HS-5 (cell line): ENCODE measurements around the gene IRAK1.

ENCODE experiments used
- DNase-seq: peaks from one replicate; pipeline ENCODE4 v3.0.0-alpha.2; 2012; ENCODE audit warnings: low read depth

Gene IRAK1

DNA sequence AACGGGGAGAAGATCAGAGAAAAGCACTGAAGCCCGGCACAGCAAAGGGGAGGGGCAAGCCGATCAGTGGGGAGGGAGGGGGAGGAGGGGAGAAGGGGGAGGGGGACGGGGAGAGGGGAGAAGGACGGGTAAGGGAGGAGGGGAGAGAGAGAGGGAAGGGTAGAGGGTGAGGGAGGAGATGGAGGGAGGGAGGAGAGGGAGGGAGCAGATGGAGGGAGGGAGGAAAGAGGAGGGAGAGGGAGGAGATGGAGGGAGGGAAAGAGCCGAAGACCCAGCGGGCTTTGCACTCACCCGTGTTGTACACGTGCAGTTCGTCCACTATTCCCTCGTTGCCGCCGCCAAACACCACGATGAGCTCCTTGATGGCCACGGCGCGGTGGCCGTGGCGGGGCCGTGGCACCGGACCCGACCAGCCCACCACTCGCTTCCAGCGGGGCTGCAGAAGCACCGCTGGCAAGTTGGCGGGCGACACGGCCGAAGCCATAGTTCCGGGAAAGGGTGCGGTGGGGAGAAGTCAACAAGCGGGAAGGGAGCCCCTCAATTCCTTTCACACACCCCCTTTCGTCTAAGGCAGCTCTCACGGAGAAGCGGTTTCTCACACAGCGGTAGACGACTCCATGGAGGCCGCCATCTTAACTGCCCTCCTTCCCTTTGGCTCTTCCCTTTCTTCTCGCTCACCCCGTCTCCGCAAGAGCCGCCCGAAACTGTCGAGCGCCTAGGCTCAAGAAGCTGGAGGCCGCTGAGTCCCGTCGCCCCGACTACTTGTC is 49.2 kb downstream of the IRAK1 start:
- no peak for DNase-seq

DNA sequence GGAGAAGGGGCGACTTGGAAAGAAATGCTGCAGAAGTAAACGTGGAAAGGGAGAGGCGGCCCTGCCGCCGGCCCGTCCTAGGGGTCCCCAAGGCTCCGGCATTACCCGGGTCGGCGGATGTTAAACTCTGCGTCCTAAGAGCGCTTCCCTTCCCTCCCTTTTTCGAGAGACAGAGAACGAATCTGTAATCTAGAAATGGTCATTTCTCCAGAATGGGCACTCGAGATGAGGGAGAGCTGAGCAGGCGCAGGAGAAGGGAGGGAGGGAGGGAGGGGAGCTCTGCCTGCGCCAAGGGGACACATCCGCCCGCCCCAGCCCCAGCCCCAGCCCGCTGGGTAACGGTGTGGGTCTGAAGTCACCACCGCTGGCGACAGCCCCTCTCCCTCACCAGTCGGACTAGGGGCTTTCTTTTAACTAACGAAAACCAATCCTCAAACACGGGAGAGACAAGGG is 49.8 kb downstream of the IRAK1 start:
- no peak for DNase-seq

DNA sequence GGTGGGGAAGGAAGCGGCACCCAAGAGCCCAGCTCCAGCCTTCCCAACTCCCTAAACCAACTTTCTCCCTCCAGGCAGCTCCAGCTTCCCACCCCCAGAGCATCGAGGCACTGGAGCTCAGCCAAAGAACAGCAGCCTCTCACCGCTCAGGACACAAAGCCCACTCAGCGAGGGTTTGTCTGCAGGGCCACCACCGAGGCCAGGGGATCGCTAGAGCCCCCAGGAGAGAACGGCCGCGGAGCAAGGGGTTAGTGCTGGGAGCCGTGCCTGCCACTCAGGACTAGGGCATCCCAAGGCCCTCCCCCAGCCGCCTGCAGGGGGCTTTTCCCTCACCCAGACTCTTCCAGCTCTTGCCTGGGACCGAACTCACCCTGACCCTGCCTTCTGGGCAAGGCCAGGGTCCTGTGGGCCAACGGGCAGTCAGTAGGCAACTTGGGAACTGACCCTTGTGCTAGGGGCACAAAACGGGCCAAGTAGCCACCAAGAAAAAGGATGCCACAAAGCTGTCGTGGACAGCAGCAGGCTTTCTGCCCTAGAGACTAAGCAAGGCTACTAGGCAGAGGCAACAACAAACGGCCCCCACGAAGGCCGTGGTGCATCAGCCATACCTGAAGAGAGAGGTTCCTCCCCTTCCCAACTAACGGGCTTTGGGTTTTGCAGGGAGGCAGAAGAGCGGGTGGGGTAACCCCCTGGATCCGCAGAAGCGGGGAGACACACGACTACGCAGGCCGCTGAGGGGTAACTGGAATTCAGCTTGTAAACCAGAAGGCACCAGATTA is 50.4 kb downstream of the IRAK1 start:
- no peak for DNase-seq

DNA sequence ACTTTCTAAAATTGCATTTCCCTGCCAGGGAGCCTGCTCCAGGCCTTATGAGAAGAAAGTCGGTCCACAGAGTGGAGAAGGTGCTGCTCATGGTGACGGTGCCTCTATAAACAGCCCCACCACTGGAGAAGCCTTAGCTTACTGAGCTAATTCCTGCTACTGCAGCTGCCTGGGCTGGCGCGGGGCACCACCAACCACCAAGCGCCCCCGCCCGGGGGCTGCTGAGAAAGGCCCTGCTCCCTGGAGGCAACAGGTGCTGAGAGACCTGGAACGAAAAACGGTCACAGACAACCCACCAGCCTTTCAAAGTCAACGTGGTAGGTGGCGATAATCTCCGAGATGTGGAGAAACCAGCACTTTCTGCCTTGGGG is 51.0 kb downstream of the IRAK1 start:
- no peak for DNase-seq

DNA sequence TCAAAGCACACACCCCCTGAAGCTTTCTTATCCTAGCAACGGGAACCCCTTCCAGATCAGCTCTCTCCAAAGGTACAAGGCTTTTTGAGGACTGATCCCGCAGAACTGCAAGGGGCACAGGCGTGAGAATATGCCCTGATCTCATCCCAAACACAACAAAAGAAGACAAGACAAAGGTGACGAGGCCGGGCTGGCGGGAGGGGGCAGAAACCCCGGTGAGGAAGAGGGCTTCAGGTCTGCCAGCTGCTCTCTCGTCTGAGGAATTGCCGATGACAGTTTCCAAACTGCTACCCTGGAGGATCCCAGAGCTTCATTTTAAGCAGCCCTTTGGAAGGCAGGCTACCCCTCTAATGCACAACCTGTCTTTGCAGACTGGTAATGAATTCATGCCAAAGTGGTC is 51.4 kb downstream of the IRAK1 start:
- DNase-seq, result no peak

DNA sequence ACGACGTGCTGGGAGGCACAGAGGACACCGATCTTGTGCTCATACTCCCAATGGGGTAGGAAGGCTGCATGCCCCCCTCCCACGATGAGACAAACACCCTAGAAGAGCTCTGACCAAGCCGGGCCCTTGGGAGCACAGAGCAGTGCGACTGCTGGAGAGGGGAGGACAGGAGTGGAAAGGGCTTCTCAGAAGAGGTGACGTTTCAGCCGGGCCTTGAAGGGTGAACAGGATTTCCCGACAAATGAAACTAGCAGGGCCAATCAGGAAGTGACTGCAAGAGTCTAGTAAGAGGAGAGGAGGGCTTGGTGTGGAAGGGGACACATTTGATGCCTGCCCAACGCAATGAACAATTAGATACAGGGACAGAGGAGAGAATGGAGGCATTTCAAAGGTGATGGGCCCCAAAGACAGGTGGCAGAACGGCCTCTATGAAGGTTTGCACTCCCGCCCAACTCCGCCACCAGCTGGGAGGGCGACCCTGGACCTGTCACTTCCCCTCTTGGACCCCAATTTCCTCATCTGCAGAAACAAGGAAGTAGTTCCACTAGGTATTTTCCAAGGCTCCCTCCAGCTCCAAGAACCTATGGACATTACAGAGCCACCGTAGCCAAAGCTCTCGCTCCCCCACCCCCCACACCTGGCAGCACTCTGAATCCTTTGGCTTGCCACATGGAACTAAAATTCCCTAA is 52.0 kb downstream of the IRAK1 start:
- DNase-seq, result no peak

DNA sequence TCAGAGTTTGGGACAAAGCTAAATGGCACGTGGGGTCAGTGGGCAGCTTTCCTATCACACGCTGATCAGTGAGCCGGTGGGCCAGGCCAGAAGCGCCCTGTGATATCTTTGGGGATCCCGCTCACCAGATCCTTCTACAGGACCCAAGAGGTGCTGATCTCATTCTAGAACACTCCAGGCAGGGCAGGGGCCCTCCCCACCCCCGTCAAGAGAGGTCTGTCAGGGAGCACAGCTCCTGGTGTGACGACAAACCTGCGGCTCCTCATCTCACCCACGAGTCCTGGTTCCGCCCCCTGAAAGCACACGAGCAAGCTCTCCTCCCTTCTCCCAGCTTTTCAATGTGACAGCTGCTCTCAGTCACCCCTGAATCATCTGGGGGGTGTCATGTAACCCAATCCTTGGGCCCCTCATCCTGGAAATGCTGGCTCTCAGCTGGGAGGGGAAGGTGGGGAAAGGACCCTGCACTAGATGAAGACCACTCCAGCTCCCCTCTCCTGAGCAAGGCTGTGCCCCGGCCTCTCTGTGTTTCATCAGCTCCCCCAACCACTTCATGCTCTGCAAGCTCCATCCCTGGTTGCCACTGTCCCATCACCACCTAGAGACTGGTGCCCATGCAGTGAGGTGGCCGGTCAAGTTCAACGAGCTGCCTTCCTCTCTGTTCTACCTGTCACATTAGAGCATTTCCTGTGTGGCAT is 52.7 kb downstream of the IRAK1 start:
- no peak for DNase-seq

DNA sequence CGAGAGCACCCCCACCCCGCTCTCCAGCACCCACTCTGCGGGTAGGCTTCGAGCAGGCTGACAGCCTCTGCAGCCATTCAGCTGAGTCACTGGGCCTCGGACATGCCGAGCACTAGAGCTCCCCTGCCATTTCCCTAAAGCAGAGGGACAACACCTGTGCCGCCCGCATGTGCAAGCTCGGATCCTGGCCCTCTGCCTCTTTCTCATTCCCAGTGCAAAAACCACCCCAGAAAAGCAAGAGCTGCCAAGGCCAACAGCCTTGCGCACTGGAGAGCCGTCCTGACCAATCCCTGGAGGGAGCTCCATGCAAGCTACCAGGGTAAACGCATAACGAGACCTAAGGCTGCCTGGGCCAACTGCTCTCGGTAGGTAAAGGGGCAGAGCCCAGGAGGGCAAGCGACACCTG is 53.4 kb downstream of the IRAK1 start:
- no peak for DNase-seq

DNA sequence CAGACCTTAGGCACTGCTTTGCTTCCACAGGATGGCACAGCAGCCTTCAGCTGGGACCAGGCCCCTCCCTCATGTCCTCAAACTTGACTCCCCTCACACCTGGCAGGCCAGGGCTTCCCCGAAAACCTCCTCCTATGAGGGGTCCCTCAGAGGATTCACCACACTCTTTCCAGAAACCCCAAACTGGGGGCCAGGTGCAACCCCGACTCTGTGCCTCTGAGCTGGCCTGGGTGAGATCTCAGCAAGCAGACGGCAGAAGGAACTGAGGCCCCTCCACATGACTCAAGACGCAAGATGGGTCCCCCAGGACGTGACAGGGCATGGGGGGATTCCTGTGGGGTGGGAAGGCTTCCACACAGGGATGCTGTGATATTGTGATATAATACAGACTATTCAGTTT is 54.3 kb downstream of the IRAK1 start:
- no peak for DNase-seq

DNA sequence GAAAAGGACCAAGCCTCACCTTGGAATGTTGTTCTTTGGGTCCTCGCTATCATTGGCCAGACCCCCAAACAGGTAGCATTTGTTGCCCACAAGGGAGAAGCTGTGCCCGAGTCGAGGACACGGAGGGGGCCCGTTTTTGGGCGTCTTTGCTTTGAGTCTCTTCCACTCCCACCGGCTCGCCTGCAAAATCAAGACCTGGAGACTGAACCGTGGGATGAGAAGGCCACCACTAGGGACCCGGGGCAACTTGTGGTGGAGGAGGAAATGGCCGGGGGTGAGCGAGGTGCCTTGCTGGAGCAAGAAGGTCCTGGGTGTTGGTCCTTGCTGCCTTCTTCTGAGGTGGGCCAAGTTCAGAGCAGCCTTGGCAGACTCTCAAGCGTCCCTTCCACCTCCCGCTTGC is 55.6 kb downstream of the IRAK1 start:
- no peak for DNase-seq

DNA sequence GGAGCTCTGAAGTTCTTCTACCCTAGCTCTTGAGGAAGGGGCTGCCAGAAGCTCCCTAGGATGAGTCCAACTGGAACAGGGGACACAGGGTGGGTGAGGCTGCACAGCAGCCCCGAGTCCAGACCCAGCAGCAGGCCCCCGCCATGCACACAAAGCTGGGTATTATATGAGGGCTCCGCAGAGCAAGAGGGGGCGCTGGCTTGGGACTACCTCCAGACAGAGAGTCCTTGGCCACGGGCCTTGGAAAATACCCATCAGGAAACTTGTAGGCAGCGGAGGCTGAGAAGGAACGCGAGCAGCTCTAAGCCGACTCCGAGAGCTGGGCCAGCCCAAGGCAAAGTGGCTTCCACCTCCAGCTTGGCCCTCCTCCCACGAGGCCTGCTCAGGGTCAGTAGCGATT is 56.2 kb downstream of the IRAK1 start:
- no peak for DNase-seq

DNA sequence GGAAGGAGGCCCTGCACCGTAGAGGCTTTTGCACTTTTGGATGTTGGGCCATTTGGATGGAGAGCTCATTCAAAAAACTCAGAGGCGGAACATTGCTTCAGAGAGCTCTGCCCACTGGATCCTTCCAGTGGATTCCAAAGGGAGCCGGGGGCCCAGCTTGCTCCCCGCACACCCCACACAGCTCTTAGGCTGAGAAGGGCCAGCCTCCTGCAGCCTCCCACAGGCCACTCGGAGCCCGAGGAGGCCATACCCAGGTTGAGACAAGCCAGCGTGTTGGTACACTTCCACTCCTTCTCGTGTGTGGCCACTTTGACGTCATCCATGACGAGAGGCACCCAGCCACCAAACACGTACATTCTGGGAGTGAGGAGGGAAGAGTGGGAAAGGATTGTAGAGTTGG is 58.4 kb downstream of the IRAK1 start:
- DNase-seq, result no peak

DNA sequence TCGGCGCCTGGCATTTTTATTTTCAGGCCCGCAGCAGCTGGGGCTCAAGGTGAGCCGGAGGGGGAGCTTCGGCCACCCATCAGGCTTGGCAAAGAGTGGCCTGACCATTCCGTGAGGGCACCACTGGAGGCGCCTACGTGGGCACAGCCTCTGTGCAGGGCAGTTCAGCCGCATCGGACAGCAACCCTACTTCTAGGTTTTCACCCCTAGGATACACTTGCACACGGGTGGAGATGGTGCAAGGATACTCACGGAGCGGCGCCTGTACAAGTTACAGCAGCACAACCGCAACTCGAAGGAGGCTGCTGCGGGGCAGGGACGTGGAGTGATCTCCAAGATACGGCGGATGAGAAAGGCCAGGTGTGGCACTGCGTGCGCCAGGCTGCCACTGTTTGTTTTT is 58.9 kb downstream of the IRAK1 start:
- DNase-seq, result no peak
